Endothelial cell of umbilical vein (primary cell): ENCODE data around the gene RBMS3. TPM values are rescaled to one million over a fixed set of nuclear protein-coding genes. Genes with fewer than 3 reads are reported as not detected.

Experiments
- BruUV-seq: library from RNA; stranded (reverse); fragments of 400-500 nt; replicated peaks from 2 replicates; lab custom pipeline; 2021; lab: Mats Ljungman, UMichigan
- CTCF ChIA-PET: fragments of 300-600, 350-600 bp; sonication (Branson Sonifier 250); formaldehyde crosslinking; loops from one replicate; lab custom pipeline; 2021; ENCODE audit warnings: antibody characterized with exemption, inconsistent platforms; lab: Charles Lee
- POLR2A ChIA-PET: fragments of 300-600, 350-600 bp; sonication (Branson Sonifier 250); formaldehyde crosslinking; loops from one replicate; lab custom pipeline; 2021; ENCODE audit warnings: antibody characterized with exemption, inconsistent platforms; lab: Charles Lee
- DNase-seq: peaks from one replicate; pipeline ENCODE4 v3.0.0-alpha.2; 2011; ENCODE audit warnings: low read depth, low spot score
- FAIRE-seq: peaks from 2 replicates; lab custom pipeline; 2011; peaks lifted over from hg19 to GRCh38; lab: Jason Lieb, UNC
- H2AFZ ChIP-seq: 2 replicates; pipeline ENCODE4 v1.6.0; 2012; ENCODE audit warnings: low read depth, low read length, control low read depth, inconsistent platforms
- H3K27ac ChIP-seq: 2 replicates; pipeline ENCODE4 v1.5.1; 2011; ENCODE audit warnings: low read depth, mild to moderate bottlenecking, control low read depth, low read length, moderate library complexity; ENCODE audit not compliant: insufficient read depth
- H3K27me3 ChIP-seq, 2 experiments: 2 replicates each; pipeline versions ENCODE4 v1.6.0 to v1.6.1; 2011; ENCODE audit warnings: low read length in 2 of 2, mixed read lengths in 1 of 2; ENCODE audit not compliant: control insufficient read depth in 2 of 2, insufficient read depth in 2 of 2
- H3K36me3 ChIP-seq, 2 experiments: 2 replicates in 1 of 2; 3 replicates in 1 of 2; pipeline ENCODE4 v1.5.1; 2011; ENCODE audit warnings: low read length in 2 of 2, mild to moderate bottlenecking in 1 of 2, moderate library complexity in 1 of 2; ENCODE audit not compliant: control insufficient read depth in 2 of 2, insufficient read depth in 2 of 2; ENCODE audit errors: extremely low read depth in 1 of 2
- H3K4me1 ChIP-seq: 3 replicates; pipeline ENCODE4 v1.5.1; 2011; ENCODE audit warnings: mild to moderate bottlenecking, low read length; ENCODE audit not compliant: control insufficient read depth, insufficient read depth; ENCODE audit errors: extremely low read depth
- H3K4me2 ChIP-seq: 2 replicates; pipeline ENCODE4 v1.6.1; 2011; ENCODE audit warnings: low read length, control low read depth, mixed read lengths; ENCODE audit not compliant: insufficient read depth
- H3K4me3 ChIP-seq, 3 experiments: fragments of 200-600 bp in 1 of 3; sonication (generic), shearing (Covaris generic) in 1 of 3; replicated peaks in 1 of 3; 2 replicates each; pipeline ENCODE4 v1.5.1; 2011 to 2016; ENCODE audit warnings: control low read depth in 3 of 3, low read length in 3 of 3, mild to moderate bottlenecking in 2 of 3, inconsistent platforms in 1 of 3, low read depth in 1 of 3, moderate library complexity in 1 of 3; ENCODE audit not compliant: insufficient read depth in 1 of 3
- H3K79me2 ChIP-seq: 2 replicates; pipeline ENCODE4 v1.6.0; 2012; ENCODE audit warnings: low read length, inconsistent platforms; ENCODE audit not compliant: control insufficient read depth, insufficient read depth
- H3K9ac ChIP-seq: replicated peaks from 2 replicates; pipeline ENCODE3; 2011; ENCODE audit warnings: low read length, control low read depth; ENCODE audit not compliant: insufficient read depth; ENCODE audit errors: extremely low read depth
- H3K9me1 ChIP-seq: replicated peaks from 3 replicates; pipeline ENCODE4 v1.6.0; 2011; ENCODE audit warnings: mild to moderate bottlenecking, low read length; ENCODE audit not compliant: control insufficient read depth, insufficient read depth; ENCODE audit errors: extremely low read depth
- H3K9me3 ChIP-seq: replicated peaks from 2 replicates; pipeline ENCODE4 v1.5.1; 2012; ENCODE audit warnings: low read length, inconsistent platforms; ENCODE audit not compliant: control insufficient read depth, insufficient read depth
- H4K20me1 ChIP-seq: replicated peaks from 2 replicates; pipeline ENCODE3; 2011; ENCODE audit warnings: mild to moderate bottlenecking, low read length; ENCODE audit not compliant: control insufficient read depth, insufficient read depth; ENCODE audit errors: extremely low read depth
- CTCF ChIP-seq, 2 donors: IDR thresholded peaks; 1 replicate in 1 of 2; 2 replicates in 1 of 2; pipeline ENCODE4 v1.5.1; 2011; ENCODE audit warnings: low read length in 2 of 2, mild to moderate bottlenecking in 2 of 2, moderate library complexity in 2 of 2, control low read depth in 1 of 2, inconsistent platforms in 1 of 2, low read depth in 1 of 2; ENCODE audit not compliant: insufficient read depth in 1 of 2; ENCODE audit errors: extremely low read depth in 1 of 2
- EZH2 ChIP-seq: IDR thresholded peaks from 2 replicates; pipeline ENCODE4 v1.6.1; 2012; ENCODE audit warnings: borderline replicate concordance, low read depth, mild to moderate bottlenecking, moderate library complexity, low read length, inconsistent platforms; ENCODE audit not compliant: severe bottlenecking
- FOS ChIP-seq: IDR thresholded peaks from 2 replicates; pipeline ENCODE4 v1.6.1; 2011; ENCODE audit warnings: mild to moderate bottlenecking, low read length, moderate library complexity, borderline replicate concordance; ENCODE audit not compliant: insufficient read depth
- GATA2 ChIP-seq: IDR thresholded peaks from 2 replicates; pipeline ENCODE4 v1.7.0; 2011; ENCODE audit warnings: low read depth, mild to moderate bottlenecking, moderate library complexity, mixed read lengths, low read length; ENCODE audit not compliant: insufficient read length, insufficient read depth
- JUN ChIP-seq: IDR thresholded peaks from 2 replicates; pipeline ENCODE4 v1.6.1; 2011; ENCODE audit warnings: borderline replicate concordance, low read depth; ENCODE audit not compliant: insufficient read length, insufficient read depth
- MAX ChIP-seq: IDR thresholded peaks from 2 replicates; pipeline ENCODE4 v1.6.1; 2011; ENCODE audit not compliant: insufficient read depth, insufficient read length
- MYC ChIP-seq: IDR thresholded peaks from one replicate; pipeline ENCODE4 v1.6.1; 2011; ENCODE audit warnings: mild to moderate bottlenecking, low read depth, low read length
- POLR2A ChIP-seq: IDR thresholded peaks from 2 replicates; pipeline ENCODE4 v1.6.1; 2012; ENCODE audit warnings: low read depth, mild to moderate bottlenecking, control low read depth, low read length
- POLR2AphosphoS5 ChIP-seq: IDR thresholded peaks from 2 replicates; pipeline ENCODE4 v1.6.1; 2012; ENCODE audit warnings: low read depth, mild to moderate bottlenecking, control low read depth, low read length, moderate library complexity; ENCODE audit not compliant: insufficient read depth
- dilution Hi-C: fragments of 300-500 bp; cut with MboI; formaldehyde crosslinking; loops from one replicate; pipeline ENCODE4 v1.15.0; 2019; ENCODE audit warnings: low sequenced_read_pairs; ENCODE audit not compliant: extremely low pct_ligation_motif_present
- intact Hi-C: fragments of 100-400 bp; cut with micrococcal nuclease; formaldehyde crosslinking; loops from one replicate; pipeline ENCODE4 v1.10.0; 2022
- polyA plus RNA-seq, 4 experiments: library from polyadenylated mRNA; depleted of rRNA in 3 of 4; stranded (reverse) in 3 of 4; unstranded in 1 of 4; fragments of >200 nt; gene quantifications; 2 replicates each; pipeline versions ENCODE4 v1.2.1 to v1.2.3, GENCODE V29; 2011 to 2012; ENCODE audit warnings: missing spikeins in 1 of 4
- total RNA-seq: library from RNA; stranded (reverse); gene quantifications from 2 replicates; pipeline ENCODE4 v1.2.3, GENCODE V29; 2021

RBMS3 gene
- total and polyA plus RNA-seq, 2 donors (not counting 3 experiments of a cell fraction or from before 2014, with no cell fraction given): 13.6 to 42.3 TPM

GRCh38 chr3:29552051-29552450 lies 271.2 kb downstream of the RBMS3 start:
- no peaks in the 10 kb centered on the region for H3K9me1 ChIP-seq
- H3K4me3 ChIP-seq: no peak overlapping the region
- dilution Hi-C loops (no loop called here), intact Hi-C loops (no loop called here)
- BruUV-seq: no TSS peak
- H3K9me3 ChIP-seq: no peaks in the 10 kb centered on the region
- no peak for TF ChIP-seq CTCF (IDR thresholded peaks at IDR 0.05; ENCODE audit: extremely low read depth in 1 of 2, insufficient read depth in 1 of 2, low read depth in 1 of 2, low read length in 2 of 2)
- TF ChIP-seq POLR2A: no peak
- no peak for TF ChIP-seq FOS
- no peak for TF ChIP-seq JUN
- no peak for TF ChIP-seq MYC
- no peak for TF ChIP-seq GATA2
- no peak for TF ChIP-seq MAX
- TF ChIP-seq EZH2: no peak
- no peak for TF ChIP-seq POLR2AphosphoS5
- H3K4me1 ChIP-seq: peaks cover 7% of the 10 kb centered on the region
- no peaks in the 10 kb centered on the region for H3K27me3 ChIP-seq
- ChIA-PET POLR2A (no interaction called here), CTCF (no interaction called here)
- H3K9ac ChIP-seq: no peak overlapping the region
- H3K36me3 ChIP-seq: no peaks in the 10 kb centered on the region
- no peaks in the 10 kb centered on the region for H3K79me2 ChIP-seq
- H4K20me1 ChIP-seq: no peaks in the 10 kb centered on the region
- no peak overlapping the region for H3K4me2 ChIP-seq
- DNase-seq (peak; percentile 36), FAIRE-seq (no peak)
- no peak overlapping the region for H3K27ac ChIP-seq
- H2AFZ ChIP-seq: no peak overlapping the region
